ENCODE results near the gene AOC1. TPM values are rescaled to one million over a fixed set of nuclear protein-coding genes. Genes with fewer than 3 reads are reported as not detected.

Gene AOC1
- total RNA-seq, 1 donor from 2014 or later, result under 0.01 TPM

- peaks cover 20 to 42% (median 40%) of the 10 kb centered on the region in 3 donors for H3K27me3 ChIP-seq (ENCODE audit: control insufficient read depth in 3 of 3, insufficient read depth in 3 of 3, low read length in 3 of 3)
- no peaks in the 10 kb centered on the region for H3K36me3 ChIP-seq (ENCODE audit: control insufficient read depth in 3 of 3, insufficient read depth in 3 of 3, low read length in 3 of 3)
- peaks cover 0 to 2% (median 0%) of the 10 kb centered on the region in 3 donors for H3K4me1 ChIP-seq (ENCODE audit: control insufficient read depth in 3 of 3, insufficient read depth in 3 of 3, low read length in 3 of 3)
- H3K9me3 ChIP-seq (ENCODE audit: control insufficient read depth in 3 of 3, low read length in 3 of 3), result no peaks in the 10 kb centered on the region
- no peak overlapping the region for H3K9ac ChIP-seq (ENCODE audit: low read depth in 1 of 3, low read length in 3 of 3)
- no peak overlapping the region for H3K27ac ChIP-seq (ENCODE audit: low read depth, low read length)
- no peak overlapping the region for H3K4me3 ChIP-seq (ENCODE audit: low read length in 3 of 3)
Measured at GRCh38 chr7:150895809-150896208, 43.5 kb downstream of the AOC1 start.

DNA sequence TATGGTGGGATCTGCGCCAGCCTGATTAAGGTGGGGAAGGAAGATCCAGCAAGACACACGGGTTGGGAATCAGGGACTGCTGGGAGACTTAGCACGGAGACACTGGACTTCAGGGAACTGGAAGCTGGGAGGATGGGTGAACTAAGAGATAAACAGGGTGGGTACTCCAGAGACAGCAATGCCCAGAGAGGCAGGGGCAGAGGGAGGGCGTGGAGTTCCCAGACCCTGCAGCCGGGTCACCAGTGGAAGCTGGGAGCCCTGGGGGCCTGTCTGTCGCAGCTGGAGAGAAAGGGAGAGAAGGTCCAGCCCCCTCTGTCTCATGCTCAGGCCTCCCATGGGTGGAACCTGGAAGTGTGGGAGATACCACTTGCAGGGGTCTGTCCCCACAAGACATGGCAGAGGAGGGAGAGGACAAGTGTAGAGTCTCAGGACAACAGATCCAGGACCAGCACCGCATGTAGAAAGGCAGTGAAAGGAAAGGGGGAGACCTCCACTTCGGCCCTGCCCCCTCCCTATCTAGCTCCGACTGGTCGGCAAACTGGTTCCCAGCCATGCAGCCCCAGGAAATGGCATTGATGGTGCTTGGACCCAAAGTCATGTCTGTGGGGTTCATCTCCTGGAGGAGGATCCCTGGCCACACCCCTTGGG lies 44.4 kb downstream of the AOC1 start:
- peaks cover 0 to 5% (median 2%) of the 10 kb centered on the region in 3 donors for H3K4me1 ChIP-seq (ENCODE audit: control insufficient read depth in 3 of 3, insufficient read depth in 3 of 3, low read length in 3 of 3)

GRCh38 chr7:150897502-150898474 lies 45.5 kb downstream of the AOC1 start:
- no peak overlapping the region for H3K9ac ChIP-seq (ENCODE audit: low read depth in 1 of 3, low read length in 3 of 3)
- no peaks in the 10 kb centered on the region for H3K9me3 ChIP-seq (ENCODE audit: control insufficient read depth in 3 of 3, low read length in 3 of 3)
- H3K27ac ChIP-seq (ENCODE audit: low read depth, low read length), result no peak overlapping the region
- no peak overlapping the region for H3K4me3 ChIP-seq (ENCODE audit: low read length in 3 of 3)
- no peaks in the 10 kb centered on the region for H3K36me3 ChIP-seq (ENCODE audit: control insufficient read depth in 3 of 3, insufficient read depth in 3 of 3, low read length in 3 of 3)
- H3K4me1 ChIP-seq (ENCODE audit: control insufficient read depth in 3 of 3, insufficient read depth in 3 of 3, low read length in 3 of 3), result peaks cover 0 to 5% (median 2%) of the 10 kb centered on the region in 3 donors
- H3K27me3 ChIP-seq (ENCODE audit: control insufficient read depth in 3 of 3, insufficient read depth in 3 of 3, low read length in 3 of 3), result peaks cover 20 to 45% (median 43%) of the 10 kb centered on the region in 3 donors

More for the DNA sequence above, 44.4 kb downstream of the AOC1 start:
- no peaks in the 10 kb centered on the region for H3K36me3 ChIP-seq (ENCODE audit: control insufficient read depth in 3 of 3, insufficient read depth in 3 of 3, low read length in 3 of 3)
- no peak overlapping the region for H3K9ac ChIP-seq (ENCODE audit: low read depth in 1 of 3, low read length in 3 of 3)
- no peak overlapping the region for H3K4me3 ChIP-seq (ENCODE audit: low read length in 3 of 3)
- no peaks in the 10 kb centered on the region for H3K9me3 ChIP-seq (ENCODE audit: control insufficient read depth in 3 of 3, low read length in 3 of 3)
- H3K27me3 ChIP-seq (ENCODE audit: control insufficient read depth in 3 of 3, insufficient read depth in 3 of 3, low read length in 3 of 3), result peaks cover 20 to 47% (median 43%) of the 10 kb centered on the region in 3 donors
- no peak overlapping the region for H3K27ac ChIP-seq (ENCODE audit: low read depth, low read length)

- Histone ChIP-seq H3K27ac (ENCODE audit: low read depth, low read length) (no peak overlapping the region), H3K27me3 (ENCODE audit: control insufficient read depth in 3 of 3, insufficient read depth in 3 of 3, low read length in 3 of 3) (peaks cover 20 to 46% (median 43%) of the 10 kb centered on the region in 3 donors), H3K4me1 (ENCODE audit: control insufficient read depth in 3 of 3, insufficient read depth in 3 of 3, low read length in 3 of 3) (peaks cover 0 to 7% (median 3%) of the 10 kb centered on the region in 3 donors), H3K36me3 (ENCODE audit: control insufficient read depth in 3 of 3, insufficient read depth in 3 of 3, low read length in 3 of 3) (no peaks in the 10 kb centered on the region), H3K4me3 (ENCODE audit: low read length in 3 of 3) (peak overlapping the region in 1 of 3 donors; percentile 30), H3K9ac (ENCODE audit: low read depth in 1 of 3, low read length in 3 of 3) (no peak overlapping the region), H3K9me3 (ENCODE audit: control insufficient read depth in 3 of 3, low read length in 3 of 3) (no peaks in the 10 kb centered on the region)
Measured at GRCh38 chr7:150898475-150899011, 46.2 kb downstream of the AOC1 start.

GRCh38 chr7:150900675-150901074 lies 48.4 kb downstream of the AOC1 start:
- Histone ChIP-seq H3K36me3 (ENCODE audit: control insufficient read depth in 3 of 3, insufficient read depth in 3 of 3, low read length in 3 of 3) (no peaks in the 10 kb centered on the region), H3K27ac (ENCODE audit: low read depth, low read length) (no peak overlapping the region), H3K9ac (ENCODE audit: low read depth in 1 of 3, low read length in 3 of 3) (no peak overlapping the region), H3K4me3 (ENCODE audit: low read length in 3 of 3) (no peak overlapping the region), H3K9me3 (ENCODE audit: control insufficient read depth in 3 of 3, low read length in 3 of 3) (no peaks in the 10 kb centered on the region), H3K4me1 (ENCODE audit: control insufficient read depth in 3 of 3, insufficient read depth in 3 of 3, low read length in 3 of 3) (peaks cover 0 to 13% (median 7%) of the 10 kb centered on the region in 3 donors), H3K27me3 (ENCODE audit: control insufficient read depth in 3 of 3, insufficient read depth in 3 of 3, low read length in 3 of 3) (peaks cover 20 to 53% (median 44%) of the 10 kb centered on the region in 3 donors)

GRCh38 chr7:150901160-150902035 lies 49.1 kb downstream of the AOC1 start:
- Histone ChIP-seq H3K4me3 (ENCODE audit: low read length in 3 of 3) (no peak overlapping the region), H3K36me3 (ENCODE audit: control insufficient read depth in 3 of 3, insufficient read depth in 3 of 3, low read length in 3 of 3) (no peaks in the 10 kb centered on the region), H3K27ac (ENCODE audit: low read depth, low read length) (no peak overlapping the region), H3K4me1 (ENCODE audit: control insufficient read depth in 3 of 3, insufficient read depth in 3 of 3, low read length in 3 of 3) (peaks cover 0 to 13% (median 7%) of the 10 kb centered on the region in 3 donors), H3K27me3 (ENCODE audit: control insufficient read depth in 3 of 3, insufficient read depth in 3 of 3, low read length in 3 of 3) (peaks cover 14 to 48% (median 40%) of the 10 kb centered on the region in 3 donors), H3K9ac (ENCODE audit: low read depth in 1 of 3, low read length in 3 of 3) (no peak overlapping the region), H3K9me3 (ENCODE audit: control insufficient read depth in 3 of 3, low read length in 3 of 3) (no peaks in the 10 kb centered on the region)

DNA sequence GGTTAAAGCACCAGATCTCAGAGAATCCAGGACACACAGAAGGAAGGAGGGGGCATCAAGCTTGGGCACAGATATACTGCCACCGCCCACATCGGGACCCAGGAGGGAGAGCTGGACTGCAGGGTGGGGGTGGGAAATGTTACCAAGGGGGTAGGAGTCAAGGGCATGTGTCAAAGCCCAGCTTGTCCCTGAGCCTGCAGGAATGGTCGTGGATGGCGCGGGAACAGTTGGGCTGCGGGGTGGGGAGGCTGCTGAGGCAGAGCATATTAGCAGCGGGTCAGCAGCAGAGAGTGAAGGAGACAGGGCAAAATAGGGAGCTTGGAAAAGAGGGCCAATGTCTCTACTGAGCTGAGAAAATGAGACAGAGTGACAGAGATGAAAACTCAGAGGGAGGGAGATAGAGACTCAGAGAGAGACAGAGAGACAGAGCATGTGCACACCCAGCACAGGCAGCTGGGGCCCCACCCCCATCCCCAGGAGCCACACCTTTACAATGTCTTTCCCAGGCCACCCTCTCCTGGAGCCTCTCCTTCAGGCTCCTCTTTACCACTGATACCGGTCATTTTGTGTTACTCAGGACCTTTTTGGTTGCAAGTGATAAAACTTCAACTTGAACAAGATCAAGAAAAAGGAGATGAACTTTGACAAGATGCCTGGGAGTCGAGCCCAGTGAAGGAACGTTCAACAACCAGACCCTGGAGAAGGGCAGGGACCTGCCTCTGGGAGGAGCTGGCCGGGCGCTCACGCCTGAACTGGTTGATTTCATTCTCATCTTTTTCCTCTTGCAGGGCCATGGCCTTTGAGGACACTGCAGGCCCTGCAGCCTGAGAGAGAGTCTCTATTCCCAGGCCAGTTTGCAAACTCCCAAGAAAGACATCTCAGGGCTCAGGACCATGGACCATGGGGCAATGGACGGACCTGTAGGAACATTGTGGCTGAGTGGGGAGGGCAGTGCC lies 50.0 kb downstream of the AOC1 start:
- Histone ChIP-seq H3K36me3 (ENCODE audit: control insufficient read depth in 3 of 3, insufficient read depth in 3 of 3, low read length in 3 of 3) (no peaks in the 10 kb centered on the region), H3K27ac (ENCODE audit: low read depth, low read length) (no peak overlapping the region), H3K4me1 (ENCODE audit: control insufficient read depth in 3 of 3, insufficient read depth in 3 of 3, low read length in 3 of 3) (peaks cover 0 to 13% (median 7%) of the 10 kb centered on the region in 3 donors), H3K27me3 (ENCODE audit: control insufficient read depth in 3 of 3, insufficient read depth in 3 of 3, low read length in 3 of 3) (peaks cover 8 to 38% (median 37%) of the 10 kb centered on the region in 3 donors), H3K9ac (ENCODE audit: low read depth in 1 of 3, low read length in 3 of 3) (no peak overlapping the region), H3K4me3 (ENCODE audit: low read length in 3 of 3) (no peak overlapping the region), H3K9me3 (ENCODE audit: control insufficient read depth in 3 of 3, low read length in 3 of 3) (no peaks in the 10 kb centered on the region)

- Histone ChIP-seq H3K27me3 (ENCODE audit: control insufficient read depth in 3 of 3, insufficient read depth in 3 of 3, low read length in 3 of 3) (peaks cover 0 to 26% (median 26%) of the 10 kb centered on the region in 3 donors), H3K4me1 (ENCODE audit: control insufficient read depth in 3 of 3, insufficient read depth in 3 of 3, low read length in 3 of 3) (peaks cover 0 to 13% (median 5%) of the 10 kb centered on the region in 3 donors), H3K27ac (ENCODE audit: low read depth, low read length) (no peak overlapping the region), H3K4me3 (ENCODE audit: low read length in 3 of 3) (peak overlapping the region in 1 of 3 donors; percentile 43), H3K9ac (ENCODE audit: low read depth in 1 of 3, low read length in 3 of 3) (no peak overlapping the region), H3K9me3 (ENCODE audit: control insufficient read depth in 3 of 3, low read length in 3 of 3) (no peaks in the 10 kb centered on the region), H3K36me3 (ENCODE audit: control insufficient read depth in 3 of 3, insufficient read depth in 3 of 3, low read length in 3 of 3) (no peaks in the 10 kb centered on the region)
Measured at GRCh38 chr7:150903606-150904005, 51.3 kb downstream of the AOC1 start.
